ENCODE data around the gene C14orf132. TPM values are rescaled to one million over a fixed set of nuclear protein-coding genes. Genes with fewer than 3 reads are reported as not detected.

The C14orf132 gene
- polyA plus RNA-seq, 1 donor (not counting 4 experiments of a cell fraction or from before 2014, with no cell fraction given): 1.3 TPM

DNA sequence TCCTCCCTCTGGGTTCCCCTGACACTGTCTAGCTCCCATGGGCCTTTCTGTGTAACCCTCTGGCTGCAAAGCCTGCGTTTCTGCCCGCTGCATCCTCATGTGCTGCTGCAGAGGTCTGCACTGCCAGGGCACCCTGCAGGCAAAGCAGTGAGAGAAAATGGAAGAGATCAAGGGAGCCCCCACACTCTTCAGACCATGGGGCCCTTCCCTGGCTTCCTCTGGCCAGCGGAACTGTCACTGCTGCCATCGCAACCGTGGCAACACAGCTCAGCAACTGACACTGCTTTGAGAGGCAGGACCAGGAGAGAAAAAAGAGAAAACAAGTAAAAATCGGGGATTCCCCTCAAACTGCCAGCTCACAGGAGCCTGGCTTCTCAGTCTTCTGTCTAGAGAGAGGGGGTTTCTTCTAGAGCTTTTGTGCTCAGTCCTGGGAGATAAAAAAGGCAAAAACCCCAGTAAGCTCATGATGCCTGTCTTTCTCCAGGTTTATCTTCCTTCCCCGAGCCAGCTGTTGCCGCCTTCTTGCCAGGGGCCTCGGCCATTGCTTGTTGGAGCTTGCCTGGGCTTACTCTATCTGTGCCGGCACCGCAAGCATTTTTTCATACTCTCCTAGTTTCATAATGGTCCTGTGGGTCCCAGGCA lies 38.9 kb downstream of the C14orf132 start:
- no peak overlapping the region for H2AFZ ChIP-seq (ENCODE audit: control insufficient read depth, low read length)
- H3K4me1 ChIP-seq (ENCODE audit: control insufficient read depth, extremely low read depth, insufficient read depth, low read length): peaks cover 13% of the 10 kb centered on the region
- H4K20me1 ChIP-seq (ENCODE audit: control insufficient read depth, extremely low read depth, insufficient read depth, low read length): no peaks in the 10 kb centered on the region
- no peaks in the 10 kb centered on the region for H3K79me2 ChIP-seq (ENCODE audit: control insufficient read depth, insufficient read depth, low read length)
- peak overlapping the region; percentile 54 for H3K4me2 ChIP-seq (ENCODE audit: control insufficient read depth, extremely low read depth, insufficient read depth, low read depth, low read length)
- H3K9me1 ChIP-seq (ENCODE audit: control insufficient read depth, extremely low read depth, insufficient read depth, low read length): no peaks in the 10 kb centered on the region
- DNase-seq (ENCODE audit: low read depth, low spot score): no peak
- H3K4me3 ChIP-seq (ENCODE audit: control insufficient read depth in 2 of 3, extremely low read depth in 1 of 3, insufficient read depth in 2 of 3, low read depth in 1 of 3, low read length in 3 of 3): no peak overlapping the region
- dilution Hi-C loops (cut with MboI; ENCODE audit: extremely low pct_ligation_motif_present, low sequenced_read_pairs): no loop called here
- no peaks in the 10 kb centered on the region for H3K36me3 ChIP-seq (ENCODE audit: control insufficient read depth in 2 of 2, extremely low read depth in 1 of 2, insufficient read depth in 2 of 2, low read length in 2 of 2)
- H3K27ac ChIP-seq (ENCODE audit: control insufficient read depth, insufficient read depth, low read length): no peak overlapping the region
- TF ChIP-seq EZH2 (IDR thresholded peaks at IDR 0.05; ENCODE audit: low read length) (no peak), CTCF (optimal IDR thresholded peaks at IDR 0.05 in 1 of 3, IDR thresholded peaks at IDR 0.05 in 1 of 3, conservative IDR thresholded peaks at IDR 0.05 in 1 of 3; ENCODE audit: extremely low read depth in 1 of 3, insufficient read depth in 2 of 3, low read length in 3 of 3) (no peak)
- peaks cover 6% of the 10 kb centered on the region for H3K27me3 ChIP-seq (ENCODE audit: control insufficient read depth, extremely low read depth, insufficient read depth, low read length)
- peak; percentile 94 for FAIRE-seq
- H3K9ac ChIP-seq (ENCODE audit: control insufficient read depth, extremely low read depth, insufficient read depth, low read length): no peak overlapping the region
- H3K9me3 ChIP-seq (ENCODE audit: control insufficient read depth, low read depth, low read length): no peaks in the 10 kb centered on the region

DNA sequence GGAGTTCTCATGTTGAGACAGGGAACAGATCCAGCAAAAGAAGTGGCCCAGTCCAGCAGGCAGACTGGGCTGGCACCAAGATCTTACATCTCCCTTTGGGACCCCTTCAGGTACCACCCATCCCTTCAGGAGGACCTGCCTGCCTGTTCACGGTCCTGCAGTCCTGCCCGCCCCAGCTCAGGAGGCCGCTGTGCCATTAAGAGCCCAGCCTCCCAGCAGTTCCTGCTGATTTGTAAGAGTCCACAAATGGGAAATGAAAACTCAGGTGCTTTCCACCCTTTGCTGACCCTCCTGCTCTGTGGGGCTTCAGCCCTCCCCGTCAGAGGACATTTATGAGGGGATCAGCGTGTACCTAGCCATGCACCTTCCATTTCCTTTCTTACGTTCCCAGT lies 39.5 kb downstream of the C14orf132 start:
- TF ChIP-seq EZH2 (IDR thresholded peaks at IDR 0.05; ENCODE audit: low read length) (no peak), CTCF (optimal IDR thresholded peaks at IDR 0.05 in 1 of 3, IDR thresholded peaks at IDR 0.05 in 1 of 3, conservative IDR thresholded peaks at IDR 0.05 in 1 of 3; ENCODE audit: extremely low read depth in 1 of 3, insufficient read depth in 2 of 3, low read length in 3 of 3) (no peak)
- Histone ChIP-seq H3K4me2 (ENCODE audit: control insufficient read depth, extremely low read depth, insufficient read depth, low read depth, low read length) (peak overlapping the region; percentile 54), H3K79me2 (ENCODE audit: control insufficient read depth, insufficient read depth, low read length) (no peaks in the 10 kb centered on the region), H3K27me3 (ENCODE audit: control insufficient read depth, extremely low read depth, insufficient read depth, low read length) (peaks cover 6% of the 10 kb centered on the region), H4K20me1 (ENCODE audit: control insufficient read depth, extremely low read depth, insufficient read depth, low read length) (no peaks in the 10 kb centered on the region), H3K36me3 (ENCODE audit: control insufficient read depth in 2 of 2, extremely low read depth in 1 of 2, insufficient read depth in 2 of 2, low read length in 2 of 2) (no peaks in the 10 kb centered on the region), H3K9ac (ENCODE audit: control insufficient read depth, extremely low read depth, insufficient read depth, low read length) (no peak overlapping the region), H3K9me1 (ENCODE audit: control insufficient read depth, extremely low read depth, insufficient read depth, low read length) (no peaks in the 10 kb centered on the region), H3K27ac (ENCODE audit: control insufficient read depth, insufficient read depth, low read length) (no peak overlapping the region), H3K4me1 (ENCODE audit: control insufficient read depth, extremely low read depth, insufficient read depth, low read length) (peaks cover 17% of the 10 kb centered on the region), H3K4me3 (ENCODE audit: control insufficient read depth in 2 of 3, extremely low read depth in 1 of 3, insufficient read depth in 2 of 3, low read depth in 1 of 3, low read length in 3 of 3) (no peak overlapping the region), H2AFZ (ENCODE audit: control insufficient read depth, low read length) (no peak overlapping the region), H3K9me3 (ENCODE audit: control insufficient read depth, low read depth, low read length) (no peaks in the 10 kb centered on the region)
- DNase-seq (ENCODE audit: low read depth, low spot score) (no peak), FAIRE-seq (no peak)
- dilution Hi-C loops (cut with MboI; ENCODE audit: extremely low pct_ligation_motif_present, low sequenced_read_pairs): no loop called here

Data from keratinocyte (primary cell).